Caki2 (cell line): ENCODE data around the gene FGFRL1. TPM values are rescaled to one million over a fixed set of nuclear protein-coding genes. Genes with fewer than 3 reads are reported as not detected.
"Not testable (repeated sequence)": the region's sequence is repeated elsewhere in the genome, so short reads cannot be mapped to it uniquely, and the experiment has no call there.

Source experiments
- DNase-seq: peaks from one replicate; pipeline ENCODE4 v3.0.0-alpha.2; 2015; ENCODE audit warnings: low read depth
- in situ Hi-C: cut with HindIII; loops from 2 replicates; pipeline ENCODE4 v1.10.0; 2016; ENCODE audit warnings: low sequenced_read_pairs, low pct_unique_long_range_greater_than_20kb, mixed read lengths
- total RNA-seq: library from RNA; depleted of rRNA; stranded (reverse); fragments of >200 nt; shearing (Covaris generic); gene quantifications from 2 replicates; pipeline ENCODE4 v1.2.3, GENCODE V29; 2014; ENCODE audit warnings: low replicate concordance

Gene FGFRL1
- total RNA-seq, 1 experiment from 2014 or later, result 70.9 TPM

DNA sequence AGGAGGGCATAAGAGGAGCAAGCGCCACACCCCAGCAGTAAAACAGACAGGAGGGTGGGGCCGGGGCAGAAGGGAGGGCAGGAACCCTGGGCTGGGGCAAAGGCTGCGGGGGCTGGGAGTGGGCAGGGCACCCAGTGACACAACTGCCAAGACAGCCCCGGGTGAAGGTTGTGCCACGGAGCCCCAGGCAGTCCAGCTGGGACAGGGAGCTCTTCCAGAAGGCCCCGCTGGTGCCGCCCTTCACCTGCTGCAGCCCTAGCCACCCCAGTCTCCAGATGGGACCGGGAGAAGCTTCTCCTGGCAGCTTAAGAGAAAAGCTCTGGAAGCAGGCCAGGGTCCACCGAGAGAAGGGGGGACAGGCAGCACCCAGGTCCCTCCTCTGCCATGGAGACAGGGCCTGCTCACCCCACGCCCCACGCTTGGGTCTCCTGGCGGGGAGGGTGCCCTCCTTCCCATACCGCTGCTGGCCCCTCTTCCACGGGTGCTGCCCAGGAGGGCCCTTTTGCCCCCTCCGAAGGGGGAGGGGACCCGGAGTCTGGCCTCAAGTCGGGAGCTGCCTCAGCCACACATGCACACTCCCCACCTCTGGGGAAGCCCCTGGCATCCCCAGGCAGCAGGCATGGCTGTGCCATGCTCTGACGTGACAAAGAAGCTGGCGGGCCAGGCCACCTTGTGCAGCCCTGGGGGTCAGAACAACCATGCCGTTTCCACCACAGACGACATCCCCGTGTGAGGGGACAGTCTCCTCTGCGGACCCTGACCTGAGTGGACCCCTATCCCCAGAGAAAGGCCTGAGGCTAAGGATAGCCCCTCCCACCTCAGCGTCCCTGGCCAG, 39.5 kb upstream of the FGFRL1 start:
- in situ Hi-C loops, result no loop called here
- no peak for DNase-seq

DNA sequence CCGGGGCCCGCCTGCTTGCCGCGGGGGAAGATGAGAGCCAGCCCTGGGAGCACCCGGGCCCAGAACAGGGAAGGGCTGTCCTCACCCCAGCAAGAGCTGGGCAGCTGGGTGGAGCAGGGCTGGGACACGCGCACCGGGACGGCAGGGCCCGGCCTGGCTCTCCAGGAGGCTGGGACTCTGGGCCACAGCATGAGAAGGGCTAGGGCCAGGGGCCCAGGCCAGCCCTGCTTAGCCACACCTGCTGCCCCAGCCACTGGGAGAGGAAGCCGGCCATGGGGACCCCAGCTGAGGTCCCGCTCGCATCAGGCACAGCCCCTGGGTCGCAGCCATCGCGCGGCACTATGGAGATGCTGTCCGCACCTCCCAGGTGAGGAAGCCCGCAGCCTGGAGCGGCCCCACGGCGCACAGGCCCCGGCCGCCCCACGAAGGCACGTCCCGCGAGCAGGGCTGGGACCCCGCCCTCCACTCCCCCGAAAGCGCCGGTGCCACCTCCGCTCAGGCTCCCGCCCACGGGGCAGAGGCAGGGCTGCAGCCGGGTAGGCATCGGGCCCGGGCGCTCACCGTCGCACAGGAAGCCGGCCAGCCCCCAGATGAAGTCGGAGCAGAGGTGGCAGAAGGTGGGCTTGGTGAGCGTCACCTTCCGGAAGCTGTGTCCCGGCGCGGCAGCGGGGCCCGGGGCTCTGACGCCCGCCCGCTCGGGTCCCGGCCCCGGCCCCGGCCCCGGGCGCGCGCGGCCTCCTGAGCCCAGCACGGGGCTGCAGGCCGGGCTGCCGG, 38.6 kb upstream of the FGFRL1 start:
- in situ Hi-C loops, result no loop called here
- no peak for DNase-seq

DNA sequence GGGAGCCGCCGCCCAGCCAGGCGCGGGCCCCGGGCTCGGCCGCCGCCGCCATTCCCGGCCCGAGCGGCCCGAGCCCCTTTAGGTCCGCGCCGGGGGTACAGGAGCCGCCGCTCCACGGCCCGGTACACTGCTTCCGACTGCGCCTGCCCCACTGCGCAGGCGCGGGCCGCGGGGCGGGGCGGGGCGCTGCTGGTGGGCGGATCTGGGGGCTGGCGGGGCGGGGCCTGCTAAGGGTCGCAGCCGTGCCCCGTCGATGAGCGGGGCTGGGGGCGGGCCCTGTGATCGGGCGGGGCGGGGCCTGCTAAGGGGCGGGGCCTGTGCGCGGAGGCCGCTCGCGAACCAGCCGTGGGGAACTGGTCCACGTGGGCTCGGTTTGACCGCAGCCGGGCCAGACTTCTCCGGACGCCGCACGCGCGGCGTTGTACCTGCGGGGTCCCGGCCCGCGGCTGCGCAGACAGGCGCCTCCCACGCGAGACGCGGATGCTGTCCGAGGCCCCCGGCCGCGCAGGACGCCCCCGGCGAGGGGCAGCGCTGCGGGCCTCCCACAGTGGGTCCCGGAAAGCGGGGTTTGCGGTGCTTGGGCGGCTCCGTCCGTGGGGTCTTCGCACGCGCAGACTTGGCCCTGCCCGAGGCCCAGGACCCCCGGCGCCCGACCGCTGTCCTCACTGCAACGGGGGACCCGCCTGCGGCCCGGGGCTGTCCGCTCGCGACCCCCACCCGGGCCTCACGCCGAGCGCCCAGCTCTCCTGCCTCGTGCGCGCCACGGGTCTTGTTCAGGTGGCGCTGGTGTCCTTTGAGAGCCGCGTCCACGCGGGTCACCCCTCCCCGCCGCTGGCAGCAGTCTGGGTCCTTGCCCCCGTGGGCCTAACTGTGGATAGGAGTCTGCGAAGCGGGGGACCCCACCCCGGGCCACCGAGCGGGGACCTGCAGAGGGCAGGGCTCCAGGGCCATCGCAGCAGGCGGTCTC, 37.7 kb upstream of the FGFRL1 start, which contains the start of gene DGKQ:
DGKQ (minus strand) TSS at position 139 of the 967 bp plus-strand sequence; CDS start at position 52, 87 bp downstream.
- DNase-seq, result no peak

DNA sequence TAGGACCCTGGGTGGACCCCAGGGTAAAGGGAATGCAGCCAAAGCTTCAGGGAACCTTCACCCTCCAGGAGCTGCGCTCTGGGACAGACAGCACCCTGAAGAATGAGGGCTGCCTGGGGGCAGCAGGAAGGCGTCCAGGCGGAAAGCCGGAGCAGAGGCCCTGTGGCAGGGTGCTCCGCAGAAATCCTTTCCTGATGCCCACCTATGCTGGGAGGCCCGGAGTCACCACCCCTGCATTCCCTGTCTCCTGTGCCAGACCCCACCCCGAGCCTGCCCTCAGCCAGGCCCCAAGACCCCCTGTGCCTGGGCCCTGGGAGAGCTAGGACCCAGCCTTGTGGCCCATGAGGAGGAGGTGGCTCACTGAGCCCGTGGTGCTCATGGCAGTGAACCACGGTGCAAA, 36.8 kb upstream of the FGFRL1 start:
- no peak for DNase-seq
- in situ Hi-C loops, result no loop called here

More for the DNA sequence above, 37.7 kb upstream of the FGFRL1 start, which contains the start of gene DGKQ:
- in situ Hi-C loops, result no loop called here

DNA sequence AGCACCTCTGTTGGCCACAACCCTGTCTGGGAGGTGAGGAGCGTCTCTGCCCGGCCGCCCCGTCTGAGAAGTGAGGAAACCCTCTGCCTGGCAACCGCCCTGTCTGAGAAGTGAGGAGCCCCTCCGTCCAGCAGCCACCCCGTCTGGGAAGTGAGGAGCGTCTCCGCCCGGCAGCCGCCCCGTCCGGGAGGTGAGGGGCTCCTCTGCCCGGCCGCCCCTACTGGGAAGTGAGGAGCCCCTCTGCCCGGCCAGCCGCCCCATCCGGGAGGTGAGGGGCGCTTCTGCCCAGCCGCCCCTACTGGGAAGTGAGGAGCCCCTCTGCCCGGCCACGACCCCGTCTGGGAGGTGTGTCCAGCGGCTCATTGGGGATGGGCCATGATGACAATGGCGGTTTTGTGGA, 35.4 kb upstream of the FGFRL1 start:
- DNase-seq, in situ Hi-C loops: not testable (repeated sequence)

DNA sequence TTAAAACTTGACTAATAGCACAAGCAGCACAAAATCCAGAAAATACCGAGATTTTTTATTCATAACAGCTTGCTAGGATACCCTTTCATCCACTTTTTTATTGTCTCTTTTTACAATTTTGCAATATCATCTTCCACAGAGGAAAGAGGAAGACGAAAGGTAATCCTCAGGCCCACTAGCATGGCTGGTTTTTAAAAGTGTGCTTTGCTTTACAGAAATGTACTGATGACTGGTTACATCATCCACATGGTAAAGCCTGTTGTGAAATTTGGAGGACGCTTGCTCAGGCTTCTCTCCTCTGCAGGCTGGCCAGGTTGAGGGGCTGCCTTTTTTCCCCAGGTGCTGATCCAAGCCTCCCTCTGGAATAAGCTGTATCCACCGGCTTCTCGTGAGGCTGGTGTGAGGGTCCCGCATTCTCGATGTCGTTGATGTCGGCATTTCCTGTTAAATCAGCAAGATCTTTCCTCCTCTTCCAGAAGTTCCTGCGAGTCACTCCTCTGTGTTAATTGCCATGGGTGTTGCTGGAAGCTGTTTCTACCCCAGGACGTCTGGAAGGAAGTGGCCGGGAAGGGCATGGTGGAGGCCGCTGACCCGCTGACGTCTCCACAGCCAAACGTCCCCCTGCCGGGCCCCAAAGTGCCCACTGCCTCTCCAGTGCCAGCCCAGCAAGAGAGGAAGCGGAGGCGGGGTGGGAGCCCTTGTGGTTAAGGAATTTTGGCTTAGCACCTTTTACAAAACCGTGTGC, 32.3 kb upstream of the FGFRL1 start:
- in situ Hi-C loops, result no loop called here
- DNase-seq, result no peak

DNA sequence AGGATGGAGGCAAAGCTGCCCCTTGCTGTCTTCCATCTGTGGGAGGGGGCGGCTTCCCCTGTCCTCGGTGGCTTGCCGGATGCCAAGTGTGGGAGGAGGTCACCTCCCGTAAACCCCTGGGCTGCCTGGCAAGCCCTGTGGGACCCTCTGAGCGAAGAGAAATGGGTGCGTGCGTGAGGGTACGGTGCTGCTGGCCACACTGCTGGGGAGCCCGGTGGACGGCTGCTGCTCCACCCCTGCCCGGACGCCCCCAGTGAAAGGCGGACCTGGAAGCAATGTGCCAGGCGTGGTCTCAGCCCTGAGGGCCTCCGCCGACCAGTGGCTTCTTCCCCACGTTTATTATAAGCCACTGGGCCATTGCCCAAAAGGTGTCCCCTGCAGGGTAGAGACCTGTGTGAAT, 29.1 kb upstream of the FGFRL1 start:
- in situ Hi-C loops, result no loop called here
- no peak for DNase-seq

DNA sequence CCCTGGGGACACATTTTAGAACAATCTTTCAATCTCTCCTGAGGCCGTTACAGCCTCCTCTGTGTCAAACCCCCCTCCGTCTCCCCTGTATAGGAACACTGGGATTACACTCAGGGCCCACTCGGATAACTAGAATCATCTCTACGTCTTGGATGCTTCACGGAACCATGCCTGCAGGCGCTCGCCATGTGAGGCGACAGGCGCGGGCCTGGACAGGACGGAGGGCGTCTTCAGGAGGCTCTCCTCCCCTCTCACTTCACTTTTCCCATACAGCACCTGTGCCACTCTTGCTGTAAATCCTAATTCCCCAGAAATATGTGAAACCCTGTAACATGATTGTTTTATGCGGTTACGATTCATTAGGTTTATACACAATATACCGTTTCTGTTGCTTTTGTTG, 28.6 kb upstream of the FGFRL1 start:
- no peak for DNase-seq
- in situ Hi-C loops, result no loop called here

DNA sequence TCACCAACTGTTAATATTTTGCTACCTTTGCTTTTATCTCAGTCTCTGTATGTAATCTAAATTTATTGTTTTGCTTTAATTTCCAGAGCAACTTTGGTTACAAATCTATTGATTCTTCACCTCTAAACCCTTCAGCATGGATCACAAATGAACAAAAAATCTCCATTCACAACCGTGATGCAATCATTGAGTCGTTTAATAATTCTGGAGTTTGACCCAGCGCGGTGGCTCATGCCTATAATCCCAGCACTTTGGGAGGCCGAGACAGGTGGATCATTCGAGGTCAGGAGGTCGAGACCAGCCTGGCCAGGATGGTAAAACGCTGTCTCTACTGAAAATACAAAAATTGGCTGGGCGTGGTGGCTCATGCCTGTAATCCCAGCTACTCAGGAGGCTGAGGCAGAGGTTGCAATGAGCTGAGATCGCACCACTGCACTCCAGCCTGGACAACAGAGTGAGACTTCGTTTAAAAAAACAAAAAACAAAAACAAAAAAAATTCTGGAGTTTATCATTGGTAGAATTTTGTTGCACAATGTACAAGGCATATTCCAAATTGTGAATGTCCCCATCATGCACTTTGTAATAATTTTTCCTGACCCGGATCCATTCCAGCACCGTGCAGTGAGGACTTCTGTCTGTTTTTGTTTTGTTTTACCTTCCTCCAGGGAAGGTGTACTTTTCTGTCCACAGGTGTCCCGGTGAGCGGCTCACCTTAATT, 26.9 kb upstream of the FGFRL1 start:
- DNase-seq, result no peak
- in situ Hi-C loops, result no loop called here

DNA sequence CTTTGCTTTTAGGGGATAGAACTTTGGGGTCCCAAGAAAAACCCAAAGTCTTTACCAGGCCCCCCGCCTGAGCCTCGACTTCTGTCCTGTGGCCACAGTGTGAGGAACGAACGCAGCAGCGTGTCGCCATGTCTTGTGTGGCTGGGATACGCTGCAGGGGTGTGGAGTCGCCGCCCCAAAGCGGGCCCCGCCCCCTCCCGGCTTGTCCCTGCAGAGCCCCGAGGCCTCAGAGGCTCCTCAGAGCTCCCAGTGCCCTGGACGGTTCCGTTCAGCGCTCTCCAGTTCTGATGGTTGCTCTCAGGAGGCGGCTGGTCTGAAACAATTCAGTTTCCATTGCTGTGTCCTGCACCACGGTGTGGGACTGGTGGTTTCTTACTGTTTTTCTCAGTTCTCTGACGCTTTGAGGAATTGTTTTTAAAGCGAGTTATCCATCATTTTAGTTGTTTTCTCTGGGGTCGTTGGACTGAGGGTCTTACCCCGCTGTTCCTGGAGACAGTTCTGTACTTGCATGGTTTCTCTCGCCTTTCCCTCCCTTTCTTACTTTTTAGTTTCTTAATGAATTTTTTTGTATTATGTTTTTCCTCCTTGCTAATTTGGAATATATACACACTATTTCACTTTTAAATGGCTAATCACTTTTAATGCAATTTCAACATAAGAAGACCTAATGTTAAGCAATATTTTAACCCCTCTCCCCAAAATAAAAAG, 26.1 kb upstream of the FGFRL1 start:
- in situ Hi-C loops, result no loop called here
- peak; percentile 44 for DNase-seq

DNA sequence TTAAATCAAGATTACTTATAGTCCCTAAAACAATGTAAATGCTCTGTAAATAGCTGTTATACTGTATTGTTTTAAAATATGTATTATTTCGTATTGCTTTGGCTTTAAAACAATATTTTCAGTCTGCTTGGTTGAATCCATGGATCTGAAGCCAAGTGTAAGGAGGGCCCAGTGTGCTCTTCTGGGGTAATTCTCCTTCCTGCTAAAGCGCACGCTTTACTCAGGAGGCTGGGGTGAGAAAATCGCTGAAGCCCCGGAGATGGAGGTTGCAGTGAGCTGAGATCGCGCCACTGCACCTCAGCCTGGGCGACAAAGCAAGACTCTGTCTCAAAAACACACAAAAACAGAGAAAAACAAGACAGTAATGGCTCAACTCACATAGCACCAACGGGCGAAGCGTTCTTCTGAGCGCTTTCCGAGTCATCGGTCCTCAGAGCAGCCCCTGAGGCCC, 25.0 kb upstream of the FGFRL1 start:
- in situ Hi-C loops, result no loop called here
- peak; percentile 40 for DNase-seq

DNA sequence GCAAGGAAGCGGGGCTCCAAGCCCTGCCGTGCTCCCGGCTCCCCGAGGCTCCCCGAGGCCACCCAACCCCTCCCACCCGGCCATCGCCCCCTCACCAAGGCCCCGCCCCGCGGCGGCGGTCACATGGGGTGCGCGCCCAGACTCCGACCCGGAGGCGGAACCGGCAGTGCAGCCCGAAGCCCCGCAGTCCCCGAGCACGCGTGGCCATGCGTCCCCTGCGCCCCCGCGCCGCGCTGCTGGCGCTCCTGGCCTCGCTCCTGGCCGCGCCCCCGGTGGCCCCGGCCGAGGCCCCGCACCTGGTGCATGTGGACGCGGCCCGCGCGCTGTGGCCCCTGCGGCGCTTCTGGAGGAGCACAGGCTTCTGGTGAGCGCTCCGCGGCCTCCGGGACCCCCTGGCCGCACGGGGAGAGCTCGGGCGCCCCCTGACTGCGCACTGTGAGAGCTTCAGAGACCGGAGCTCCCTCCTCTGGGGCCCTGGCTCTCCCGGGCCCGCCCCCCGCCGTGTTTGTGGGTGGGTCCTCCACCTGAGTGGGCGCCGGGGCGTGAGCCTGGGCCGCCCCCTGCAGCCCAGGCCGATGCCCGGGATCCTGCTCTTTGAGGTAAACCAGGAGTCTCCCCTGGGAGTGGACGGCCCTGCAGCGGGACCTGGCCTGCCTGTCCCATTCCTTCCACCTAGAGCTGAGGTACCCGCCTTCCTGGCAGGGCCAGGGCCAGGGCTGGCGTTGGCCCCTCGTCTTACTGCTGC, 24.4 kb upstream of the FGFRL1 start, which contains the start of gene IDUA:
IDUA (plus strand) TSS at position 166 of the 745 bp plus-strand sequence; CDS start at position 207, 41 bp downstream.
- in situ Hi-C loops, result no loop called here
- DNase-seq, result peak; percentile 91

DNA sequence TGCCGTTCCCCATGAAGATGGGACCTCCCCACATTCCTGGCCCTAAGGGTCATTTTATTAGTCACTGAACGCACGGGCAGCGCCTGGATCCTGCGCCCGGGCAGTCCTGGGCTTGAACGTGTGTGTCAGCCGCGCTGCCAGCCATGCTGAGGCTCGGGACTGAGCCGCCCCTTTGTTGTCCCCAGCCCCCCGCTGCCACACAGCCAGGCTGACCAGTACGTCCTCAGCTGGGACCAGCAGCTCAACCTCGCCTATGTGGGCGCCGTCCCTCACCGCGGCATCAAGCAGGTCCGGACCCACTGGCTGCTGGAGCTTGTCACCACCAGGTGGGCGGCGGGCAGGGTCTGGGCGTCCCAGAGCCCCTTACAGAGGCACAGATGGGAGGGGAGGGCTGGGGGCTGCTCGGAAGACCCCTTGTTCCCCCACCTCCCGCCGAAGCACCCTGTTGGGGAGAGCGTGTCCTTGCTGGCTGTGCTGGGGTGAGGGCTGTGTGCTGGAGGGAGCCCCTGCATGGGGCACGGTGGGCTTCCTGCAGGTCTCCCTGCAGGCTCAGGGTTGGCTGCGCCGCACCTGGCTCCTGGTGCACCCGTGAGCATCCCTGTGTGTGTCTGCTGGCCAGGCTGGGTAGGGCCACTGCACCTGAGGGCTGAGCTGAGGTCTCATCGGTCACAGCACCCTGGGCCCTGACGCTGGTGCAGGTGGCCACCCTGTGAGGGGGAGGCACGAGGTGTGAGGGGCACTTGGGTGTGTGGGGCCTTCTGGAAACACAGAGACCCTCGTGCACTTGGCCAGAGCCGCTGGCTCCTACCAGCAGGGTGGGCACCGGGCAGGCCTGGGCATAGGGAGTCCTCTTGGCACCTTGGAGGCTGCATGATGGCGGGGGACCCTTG, 23.6 kb upstream of the FGFRL1 start:
- no peak for DNase-seq
- in situ Hi-C loops, result no loop called here

DNA sequence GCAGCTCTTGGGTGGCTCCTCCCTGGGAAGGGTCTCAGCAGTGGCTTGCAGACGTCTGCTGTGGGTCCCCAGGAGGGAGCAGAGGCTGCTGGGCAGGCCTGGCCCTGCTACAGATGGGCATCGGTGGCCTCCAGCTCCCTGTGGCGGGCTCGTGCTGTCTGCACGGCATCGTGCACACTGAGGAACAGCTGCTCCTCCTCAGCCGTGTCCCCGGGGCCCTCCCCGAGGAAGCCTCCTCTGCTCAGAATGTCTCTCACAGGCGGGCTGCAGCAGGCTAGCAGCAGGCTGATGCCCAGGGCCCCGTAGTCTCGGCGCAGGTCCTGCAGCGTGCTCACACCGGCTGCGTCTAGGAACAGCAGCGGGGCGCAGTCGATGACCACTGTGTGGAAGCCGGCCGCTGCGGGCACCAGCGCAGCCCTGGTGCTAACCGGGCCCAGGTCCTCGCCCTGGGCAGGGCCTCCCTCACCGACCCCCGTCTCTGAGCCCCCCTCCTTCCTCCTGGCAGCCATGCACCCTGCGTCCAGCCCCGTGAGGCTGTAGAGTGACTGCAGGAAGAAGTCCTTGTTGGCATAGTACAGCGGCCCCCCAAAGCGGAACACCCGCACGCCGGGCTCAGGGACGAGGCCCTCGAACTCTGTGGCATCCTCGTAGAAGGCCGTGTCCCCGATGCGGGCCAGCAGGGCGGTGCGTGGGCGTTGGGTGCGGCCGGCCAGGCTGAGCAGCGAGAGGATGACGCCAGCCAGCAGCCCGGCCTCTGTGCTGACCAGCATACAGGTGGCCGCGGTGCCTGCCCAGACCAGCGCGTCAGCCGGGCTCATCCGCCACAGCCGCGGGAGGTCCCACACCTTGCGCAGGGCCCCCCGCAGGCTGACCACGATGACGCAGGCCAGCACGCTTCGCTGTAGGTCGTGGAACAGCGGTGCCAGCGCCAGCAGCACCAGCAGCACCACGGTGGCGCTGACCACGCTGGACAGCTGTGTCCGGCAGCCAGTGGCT, 22.4 kb upstream of the FGFRL1 start:
- DNase-seq, result no peak
- in situ Hi-C loops, result no loop called here
